HepG2 (cell line): Measurements from ENCODE around the gene MAP1LC3C. TPM values are rescaled to one million over a fixed set of nuclear protein-coding genes. Genes with fewer than 3 reads are reported as not detected.

Experiments used
- ATAC-seq: fragments of 200-7000 bp; cut with Tn5 transposase; 3 replicates; pipeline ENCODE4 v1.9.1; 2020; ENCODE audit warnings: mild to moderate bottlenecking, moderate library complexity
- BruUV-seq: library from RNA; stranded (reverse); fragments of 400-500 nt; replicated peaks from 2 replicates; lab custom pipeline; 2021; lab: Mats Ljungman, UMichigan
- CTCF ChIA-PET: fragments of 300-600 bp; formaldehyde crosslinking; extraction: SDS; loops from one replicate; lab custom pipeline; 2021; ENCODE audit warnings: low total read pairs, inconsistent platforms, low intra/inter-chr PET ratio; lab: Yijun Ruan, JAX
- POLR2A ChIA-PET: fragments of 350-600 bp; sonication (Branson Sonifier 250); formaldehyde crosslinking; loops from one replicate; lab custom pipeline; 2020; ENCODE audit warnings: antibody characterized with exemption, inconsistent platforms; lab: Yijun Ruan, JAX
- DNase-seq: peaks from one replicate; pipeline ENCODE4 v3.0.0-alpha.2; 2015; ENCODE audit warnings: low spot score
- FAIRE-seq: peaks from 3 replicates; lab custom pipeline; 2011; peaks lifted over from hg19 to GRCh38; lab: Jason Lieb, UNC
- H2AFZ ChIP-seq: one replicate; pipeline ENCODE4 v1.6.1; 2011; ENCODE audit warnings: low read length, inconsistent platforms
- H3K27ac ChIP-seq: fragments of 300-600 bp; 3 replicates; pipeline ENCODE4 v1.8.0; 2011; ENCODE audit warnings: mixed run types, mild to moderate bottlenecking, mixed read lengths, low read length, inconsistent platforms; ENCODE audit not compliant: insufficient read depth; ENCODE audit errors: extremely low read length
- H3K27me3 ChIP-seq, 2 experiments: fragments of 200-600 bp in 1 of 2; 2 replicates in 1 of 2; 3 replicates in 1 of 2; pipeline versions ENCODE4 v1.6.0 to v1.8.0; 2011; ENCODE audit warnings: low read length in 2 of 2, mild to moderate bottlenecking in 2 of 2, moderate library complexity in 2 of 2, inconsistent platforms in 1 of 2; ENCODE audit not compliant: insufficient read depth in 2 of 2, control insufficient read depth in 1 of 2
- H3K36me3 ChIP-seq, 2 experiments: fragments of 200-600 bp in 1 of 2; replicated peaks in 1 of 2; 2 replicates in 1 of 2; 3 replicates in 1 of 2; pipeline versions ENCODE4 v1.5.1 to v1.8.0; 2011; ENCODE audit warnings: low read length in 2 of 2, inconsistent platforms in 1 of 2; ENCODE audit not compliant: insufficient read depth in 2 of 2, control insufficient read depth in 1 of 2
- H3K4me1 ChIP-seq: 2 replicates; pipeline ENCODE4 v1.5.1; 2012; ENCODE audit warnings: low read length, inconsistent platforms; ENCODE audit not compliant: insufficient read depth
- H3K4me2 ChIP-seq: 2 replicates; pipeline ENCODE4 v1.6.0; 2011; ENCODE audit warnings: low read depth, low read length, inconsistent platforms
- H3K4me3 ChIP-seq, 3 experiments: fragments of 200-600 bp in 1 of 3; sonication (generic), shearing (Covaris generic) in 1 of 3; replicated peaks in 1 of 3; 2 replicates each; pipeline ENCODE4 v1.5.1; 2011 to 2016; ENCODE audit warnings: low read length in 3 of 3, inconsistent platforms in 2 of 3, low read depth in 2 of 3, mild to moderate bottlenecking in 2 of 3, control low read depth in 1 of 3, mixed read lengths in 1 of 3; ENCODE audit not compliant: insufficient read depth in 1 of 3
- H3K79me2 ChIP-seq: one replicate; pipeline ENCODE4 v1.6.1; 2011; ENCODE audit warnings: low read length, inconsistent platforms; ENCODE audit not compliant: insufficient read depth
- H3K9ac ChIP-seq: 2 replicates; pipeline ENCODE4 v1.6.0; 2011; ENCODE audit warnings: mild to moderate bottlenecking, low read depth, low read length, inconsistent platforms; ENCODE audit not compliant: insufficient read depth
- H3K9me3 ChIP-seq: 2 replicates; pipeline ENCODE4 v1.5.1; 2012; ENCODE audit warnings: mild to moderate bottlenecking, low read length
- H4K20me1 ChIP-seq: 2 replicates; pipeline ENCODE4 v1.6.0; 2011; ENCODE audit warnings: inconsistent platforms, mild to moderate bottlenecking, low read length, moderate library complexity; ENCODE audit not compliant: insufficient read depth
- ADNP ChIP-seq: sonication (generic); formaldehyde crosslinking; IDR thresholded peaks from 2 replicates; pipeline ENCODE4 v1.4.0; 2020; ENCODE audit warnings: missing genetic modification reagents
- CEBPB ChIP-seq: IDR thresholded peaks from 2 replicates; pipeline ENCODE4 v1.6.1; 2011; ENCODE audit warnings: low read depth, low read length, improper control_type of control experiment, borderline replicate concordance
- GTF2F1 ChIP-seq: fragments of 150-350 bp; IDR thresholded peaks from 2 replicates; pipeline ENCODE4 v1.6.1; 2014; ENCODE audit warnings: low read length
- HNRNPLL ChIP-seq: fragments of 200-400 bp; formaldehyde crosslinking; IDR thresholded peaks from 2 replicates; pipeline ENCODE4 v1.6.1; 2017; ENCODE audit warnings: mild to moderate bottlenecking, low read depth, low read length; ENCODE audit not compliant: poor library complexity, severe bottlenecking
- HOXA9 ChIP-seq: sonication (generic); formaldehyde crosslinking; IDR thresholded peaks from 2 replicates; pipeline ENCODE4 v1.8.1; 2022; ENCODE audit warnings: missing genetic modification reagents, mild to moderate bottlenecking, moderate library complexity, borderline replicate concordance
- KDM5A ChIP-seq: fragments of 200-600 bp; sonication (generic); IDR thresholded peaks from 2 replicates; pipeline ENCODE4 v1.7.0; 2018; ENCODE audit warnings: antibody characterized with exemption, mild to moderate bottlenecking, low read length, borderline replicate concordance
- MIER3 ChIP-seq: IDR thresholded peaks from 2 replicates; pipeline ENCODE4 v1.6.1; 2016; ENCODE audit warnings: missing compliant biosample characterization, borderline replicate concordance
- PITX1 ChIP-seq: sonication (generic); formaldehyde crosslinking; IDR thresholded peaks from 2 replicates; pipeline ENCODE4 v1.5.1; 2020; ENCODE audit warnings: mild to moderate bottlenecking, missing genetic modification reagents
- RORA ChIP-seq: sonication (generic); formaldehyde crosslinking; IDR thresholded peaks from 2 replicates; pipeline ENCODE4 v1.5.0; 2020; ENCODE audit warnings: mild to moderate bottlenecking, missing genetic modification reagents, moderate library complexity
- RXRA ChIP-seq: sonication (generic); formaldehyde crosslinking; IDR thresholded peaks from 2 replicates; pipeline ENCODE4 v1.5.1; 2020; ENCODE audit warnings: missing genetic modification reagents
- SOX6 ChIP-seq, 2 experiments: fragments of 450-650 bp in 1 of 2; sonication (generic) in 1 of 2; formaldehyde crosslinking in 1 of 2; IDR thresholded peaks; 2 replicates each; pipeline versions ENCODE4 v1.4.0 to v1.6.1; 2017 to 2020; ENCODE audit warnings: antibody characterized with exemption in 1 of 2, mild to moderate bottlenecking in 1 of 2, missing genetic modification reagents in 1 of 2
- THRA ChIP-seq: sonication (generic); formaldehyde crosslinking; IDR thresholded peaks from 2 replicates; pipeline ENCODE4 v1.4.0; 2020; ENCODE audit warnings: missing genetic modification reagents, borderline replicate concordance
- ZNF121 ChIP-seq: sonication (generic); formaldehyde crosslinking; IDR thresholded peaks from 2 replicates; pipeline ENCODE4 v1.5.0; 2020; ENCODE audit warnings: mild to moderate bottlenecking, missing genetic modification reagents
- WGBS: methylation state at CpG from one replicate; pipeline ENCODE4 v1.1.6; 2017; ENCODE audit warnings: low lambda C conversion rate; 5-methylcytosine and 5-hydroxymethylcytosine counted together
- in situ Hi-C: cut with HindIII; loops from 2 replicates; pipeline ENCODE4 v1.10.0; 2017; ENCODE audit warnings: low pct_unique_long_range_greater_than_20kb; ENCODE audit not compliant: extremely low pct_ligation_motif_present
- intact Hi-C: fragments of 100-400 bp; cut with micrococcal nuclease; formaldehyde crosslinking; loops from one replicate; pipeline ENCODE4 v1.10.0; 2022; ENCODE audit not compliant: unreplicated experiment
- polyA plus RNA-seq, 8 experiments: library from polyadenylated mRNA; depleted of rRNA in 3 of 8; stranded (reverse) in 7 of 8; unstranded in 1 of 8; fragments of >200 nt; fragmentation: Illumina TruSeq in 4 of 8; extraction: Trizol in 4 of 8; gene quantifications; 2 replicates each; pipeline versions ENCODE4 v1.2.1 to v1.2.3, GENCODE V29; 2011 to 2016; ENCODE audit warnings: low read depth in 4 of 8, missing spikeins in 1 of 8, mixed read lengths in 1 of 8; ENCODE audit not compliant: insufficient read depth in 1 of 8
- total RNA-seq, 5 experiments: library from RNA; depleted of rRNA; stranded (reverse); fragments of >200 nt; fragmentation: Illumina TruSeq; extraction: Trizol; gene quantifications; 2 replicates each; pipeline ENCODE4 v1.2.3, GENCODE V29; 2016; ENCODE audit warnings: low read depth in 1 of 5

Gene MAP1LC3C
- total and polyA plus RNA-seq, 2 of the 13 experiments (the other 11 are each of a cell fraction or from before 2014, with no cell fraction given): not detected

GRCh38 chr1:242002510-242002909 lies 3.6 kb upstream of the MAP1LC3C start:
- TF ChIP-seq HOXA9 (CRISPR knock-in tag) (no peak), HNRNPLL (no peak), KDM5A (no peak), CEBPB (no peak), THRA (CRISPR knock-in tag) (no peak), GTF2F1 (no peak), RXRA (CRISPR knock-in tag) (no peak), SOX6 (IDR thresholded peaks at IDR 0.05) (no peak), SOX6 (CRISPR knock-in tag; IDR thresholded peaks at IDR 0.05) (no peak), RORA (CRISPR knock-in tag) (no peak), MIER3 (CRISPR knock-in tag) (no peak), ADNP (CRISPR knock-in tag) (no peak), PITX1 (CRISPR knock-in tag) (no peak), ZNF121 (CRISPR knock-in tag) (no peak)
- no peak overlapping the region for H3K4me3 ChIP-seq
- no peak for FAIRE-seq
- no peak for ATAC-seq
- no peaks in the 10 kb centered on the region for H3K9me3 ChIP-seq
- H3K9ac ChIP-seq: no peak overlapping the region
- 12% methylated on average over 4 of the region's 4 CpGs for WGBS
- no peak overlapping the region for H3K4me2 ChIP-seq
- no peak overlapping the region for H3K27ac ChIP-seq
- intact Hi-C loops: no loop called here
- POLR2A ChIA-PET: no interaction called here
- CTCF ChIA-PET: no interaction called here
- in situ Hi-C loops: no loop called here
- 0 out of 5 replicates have a peak, but pooled peaks cover 0 to 3% of the 10 kb centered on the region in 2 experiments for H3K27me3 ChIP-seq
- no peaks in the 10 kb centered on the region for H4K20me1 ChIP-seq
- H2AFZ ChIP-seq: no peak overlapping the region
- no TSS peak for BruUV-seq
- H3K4me1 ChIP-seq: no peaks in the 10 kb centered on the region
- H3K79me2 ChIP-seq: no peaks in the 10 kb centered on the region
- no peaks in the 10 kb centered on the region for H3K36me3 ChIP-seq
- DNase-seq: no peak
